ENCODE measurements around the gene MAP3K2. TPM values are rescaled to one million over a fixed set of nuclear protein-coding genes. Genes with fewer than 3 reads are reported as not detected.

Gene MAP3K2
- total and polyA plus RNA-seq, 2 experiments from 2014 or later: 10.2 to 23.5 TPM

GRCh38 chr2:127310980-127311379 is 76.8 kb downstream of the MAP3K2 start:
- no peaks in the 10 kb centered on the region for H3K27me3 ChIP-seq (ENCODE audit: insufficient read depth)
- no peak overlapping the region for H3K27ac ChIP-seq (ENCODE audit: low read depth)
- no peaks in the 10 kb centered on the region for H3K4me1 ChIP-seq (ENCODE audit: insufficient read depth)
- no peaks in the 10 kb centered on the region for H3K4me1 Mint-ChIP-seq
- no peak overlapping the region for H3K27ac Mint-ChIP-seq
- no peaks in the 10 kb centered on the region for H4K20me1 ChIP-seq (replicated peaks; ENCODE audit: insufficient read depth)
- no peak overlapping the region for H2AFZ ChIP-seq
- 0 out of 2 replicates have a peak, but pooled peaks cover 4% of the 10 kb centered on the region for H3K36me3 ChIP-seq (ENCODE audit: insufficient read depth)
- H3K9me2 ChIP-seq (ENCODE audit: insufficient read depth): no peaks in the 10 kb centered on the region
- no peak overlapping the region for H3K4me3 Mint-ChIP-seq
- DNase-seq (ENCODE audit: low spot score) (no peak), ATAC-seq (no peak)
- TF ChIP-seq POLR2AphosphoS5 (IDR thresholded peaks at IDR 0.05; ENCODE audit: low read depth): no peak
- no peak for TF ChIP-seq STAT1 (IDR thresholded peaks at IDR 0.05; ENCODE audit: unreplicated experiment)
- no peak for TF ChIP-seq ZNF114 (CRISPR knock-in tag; IDR thresholded peaks at IDR 0.05)
- no peak for TF ChIP-seq EZH2phosphoT487 (IDR thresholded peaks at IDR 0.05; ENCODE audit: unreplicated experiment)
- no peak for TF ChIP-seq CREB1 (CRISPR knock-in tag; IDR thresholded peaks at IDR 0.05; ENCODE audit: low read depth)
- TF ChIP-seq NANOG (IDR thresholded peaks at IDR 0.05; ENCODE audit: borderline replicate concordance): no peak
- TF ChIP-seq JUNB (IDR thresholded peaks at IDR 0.05; ENCODE audit: unreplicated experiment): no peak
- no peak for TF ChIP-seq ZNF462 (CRISPR knock-in tag; IDR thresholded peaks at IDR 0.05)
- no peak for TF ChIP-seq CTCF (conservative IDR thresholded peaks at IDR 0.05; ENCODE audit: low read depth in 2 of 2)
- TF ChIP-seq EZH2 (IDR thresholded peaks at IDR 0.05; ENCODE audit: low read depth, unreplicated experiment): no peak
- no peak for TF ChIP-seq ETS1 (IDR thresholded peaks at IDR 0.05)
- no peak for TF ChIP-seq REST (IDR thresholded peaks at IDR 0.05; ENCODE audit: unreplicated experiment)
- TF ChIP-seq ZNF331 (CRISPR knock-in tag; IDR thresholded peaks at IDR 0.05; ENCODE audit: low read depth): no peak
- H3F3A ChIP-seq (replicated peaks; ENCODE audit: low read depth): no peaks in the 10 kb centered on the region
- no peak overlapping the region for H3K4me2 ChIP-seq
- no peaks in the 10 kb centered on the region for H3K9me3 Mint-ChIP-seq
- H3K79me2 ChIP-seq (replicated peaks; ENCODE audit: insufficient read depth): no peaks in the 10 kb centered on the region
- H3K27me3 Mint-ChIP-seq (ENCODE audit: insufficient read depth, low read depth, poor library complexity): no peaks in the 10 kb centered on the region
- H3K36me3 Mint-ChIP-seq (ENCODE audit: low read depth): peaks cover 4% of the 10 kb centered on the region; the same call in 1 of the 3 replicates
- no peak overlapping the region for H3K4me3 ChIP-seq
